DMS 273 treated with DMSO at 0.1 percent for 48 hours (cell line): ENCODE data around the gene RBP2.

ENCODE experiments used
- DNase-seq: peaks from one replicate; lab custom pipeline; 2025; lab: John Stamatoyannopoulos, UW

Gene RBP2

GRCh38 chr3:139476348-139476747, at the start of gene RBP2:
Gene RBP2 (minus strand): TSS chr3:139476516. CDS start chr3:139476459, 57 bp downstream.
- no peak for DNase-seq

- no peak for DNase-seq
These were observed 48.7 kb upstream of the RBP2 start for GRCh38 chr3:139524841-139525636.

- DNase-seq: no peak
These were observed 47.4 kb upstream of the RBP2 start for GRCh38 chr3:139523718-139524117.

GRCh38 chr3:139523166-139523565, 46.9 kb upstream of the RBP2 start:
- no peak for DNase-seq

- DNase-seq: no peak
These were observed 46.1 kb upstream of the RBP2 start for GRCh38 chr3:139522421-139522820.

- DNase-seq: peak; percentile 96
These were observed 45.5 kb upstream of the RBP2 start for GRCh38 chr3:139521816-139522215.

- no peak for DNase-seq
These were observed 44.8 kb upstream of the RBP2 start for GRCh38 chr3:139521144-139521543.

GRCh38 chr3:139519998-139520737, 43.9 kb upstream of the RBP2 start:
- peak; percentile 40 for DNase-seq

- DNase-seq: no peak
These were observed 42.9 kb upstream of the RBP2 start for GRCh38 chr3:139518926-139519842.

- DNase-seq: no peak
These were observed 42.0 kb upstream of the RBP2 start for GRCh38 chr3:139518306-139518705.

GRCh38 chr3:139517321-139518065, 41.2 kb upstream of the RBP2 start:
- DNase-seq: no peak

- no peak for DNase-seq
These were observed 38.4 kb upstream of the RBP2 start for GRCh38 chr3:139514741-139515140.

- peak; percentile 75 for DNase-seq
These were observed 33.3 kb upstream of the RBP2 start for GRCh38 chr3:139509631-139510030.

GRCh38 chr3:139506766-139507165, 30.4 kb upstream of the RBP2 start:
- DNase-seq: no peak

- DNase-seq: no peak
These were observed 29.6 kb upstream of the RBP2 start for GRCh38 chr3:139505829-139506386.

- no peak for DNase-seq
These were observed 23.2 kb upstream of the RBP2 start for GRCh38 chr3:139499536-139499935.

- no peak for DNase-seq
These were observed 17.6 kb upstream of the RBP2 start for GRCh38 chr3:139493826-139494385.

GRCh38 chr3:139491966-139492365, 15.7 kb upstream of the RBP2 start:
- peak; percentile 27 for DNase-seq

- no peak for DNase-seq
These were observed 14.8 kb upstream of the RBP2 start for GRCh38 chr3:139491027-139491700.

GRCh38 chr3:139482206-139482605, 5.9 kb upstream of the RBP2 start:
- DNase-seq: no peak
